Vagina (tissue), 2 donors: ENCODE data around the gene COL24A1. TPM values are rescaled to one million over a fixed set of nuclear protein-coding genes. Genes with fewer than 3 reads are reported as not detected.
A peak's percentile ranks its signal among the peaks of the same experiment; 100 is the strongest.

Experiments used
- DNase-seq, 2 donors: peaks; one replicate each; pipeline ENCODE4 v3.0.0-alpha.2; 2017; ENCODE audit errors: extremely low spot score in 2 of 2
- H3K27ac ChIP-seq: fragments of 200-600 bp; sonication (generic); one replicate; pipeline ENCODE4 v1.5.1; 2019
- H3K27me3 ChIP-seq: fragments of 200-600 bp; sonication (generic); one replicate; pipeline ENCODE4 v1.5.1; 2019
- H3K36me3 ChIP-seq, 2 donors: fragments of 200-600 bp; sonication (generic); one replicate each; pipeline ENCODE4 v1.5.1; 2017 to 2019
- H3K4me1 ChIP-seq: fragments of 200-600 bp; sonication (generic); one replicate; pipeline ENCODE4 v1.5.1; 2019
- H3K4me3 ChIP-seq, 2 donors: fragments of 200-600 bp; sonication (generic); 1 replicate in 1 of 2; 2 replicates in 1 of 2; pipeline ENCODE4 v1.5.1; 2016 to 2019
- H3K9me3 ChIP-seq: fragments of 200-600 bp; sonication (generic); one replicate; pipeline ENCODE4 v1.5.1; 2019
- CTCF ChIP-seq, 3 experiments: fragments of 450-650 bp in 2 of 3; fragments of 200-600 bp in 1 of 3; sonication (generic) in 1 of 3; IDR thresholded peaks; one replicate each; pipeline ENCODE4 v1.5.1; 2017 to 2019; ENCODE audit warnings: antibody characterized with exemption in 3 of 3, mild to moderate bottlenecking in 2 of 3, moderate library complexity in 2 of 3
- POLR2A ChIP-seq, 2 donors: fragments of 450-650 bp; IDR thresholded peaks; one replicate each; pipeline ENCODE4 v1.6.1; 2017; ENCODE audit warnings: antibody characterized with exemption in 2 of 2, mild to moderate bottlenecking in 2 of 2, moderate library complexity in 2 of 2
- POLR2AphosphoS5 ChIP-seq, 2 donors: sonication (generic); formaldehyde crosslinking; IDR thresholded peaks; one replicate each; pipeline ENCODE4 v1.9.0; 2017; ENCODE audit warnings: antibody characterized with exemption in 2 of 2, mild to moderate bottlenecking in 2 of 2, low read depth in 1 of 2; ENCODE audit not compliant: insufficient read depth in 1 of 2
- intact Hi-C: fragments of 100-400 bp; cut with DNase I; formaldehyde crosslinking; loops from one replicate; pipeline ENCODE4 v1.15.1; 2023
- total RNA-seq: library from RNA; depleted of rRNA; stranded (reverse); fragments of >200 nt; gene quantifications from one replicate; pipeline ENCODE4 v1.2.3, GENCODE V29; 2016

The COL24A1 gene
- total RNA-seq, 1 donor from 2014 or later: 0.98 TPM

- Histone ChIP-seq H3K27me3 (no peaks in the 10 kb centered on the region), H3K4me1 (no peaks in the 10 kb centered on the region), H3K27ac (no peak overlapping the region), H3K9me3 (no peaks in the 10 kb centered on the region), H3K4me3 (no peak overlapping the region), H3K36me3 (peaks cover 4 to 24% of the 10 kb centered on the region in 2 donors)
- intact Hi-C loops: no loop called here
- no peak for TF ChIP-seq POLR2A (IDR thresholded peaks at IDR 0.05)
- TF ChIP-seq CTCF (IDR thresholded peaks at IDR 0.05): no peak
- TF ChIP-seq POLR2AphosphoS5 (IDR thresholded peaks at IDR 0.05; ENCODE audit: insufficient read depth in 1 of 2, low read depth in 1 of 2): no peak
- DNase-seq: no peak
These were observed 456.1 kb downstream of the COL24A1 start for GRCh38 chr1:85700422-85700821.

DNA sequence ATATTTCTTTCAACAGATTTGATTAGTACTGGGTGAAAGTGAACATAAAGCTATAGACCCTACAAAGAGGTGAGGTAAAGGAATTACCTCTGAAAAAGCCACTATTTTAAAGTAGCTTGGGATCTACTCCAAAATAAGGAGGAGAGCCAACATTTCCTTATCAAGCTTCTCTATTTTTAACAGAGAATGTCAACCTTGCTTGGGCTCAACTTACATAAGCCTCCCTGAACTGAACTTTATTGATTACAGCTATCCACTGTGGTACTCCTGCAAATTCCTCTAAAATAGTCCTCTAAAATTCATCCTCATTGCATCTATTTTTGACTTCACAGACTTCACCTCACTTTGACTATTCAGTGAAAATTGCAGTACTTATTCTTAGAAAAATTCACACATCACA is 458.7 kb downstream of the COL24A1 start:
- H3K27me3 ChIP-seq: no peaks in the 10 kb centered on the region
- H3K36me3 ChIP-seq: peaks cover 4 to 18% of the 10 kb centered on the region in 2 donors
- no peaks in the 10 kb centered on the region for H3K9me3 ChIP-seq
- TF ChIP-seq POLR2A (IDR thresholded peaks at IDR 0.05) (no peak), CTCF (IDR thresholded peaks at IDR 0.05) (no peak), POLR2AphosphoS5 (IDR thresholded peaks at IDR 0.05; ENCODE audit: insufficient read depth in 1 of 2, low read depth in 1 of 2) (no peak)
- H3K4me1 ChIP-seq: no peaks in the 10 kb centered on the region
- intact Hi-C loops: no loop called here
- H3K27ac ChIP-seq: no peak overlapping the region
- DNase-seq: no peak
- no peak overlapping the region for H3K4me3 ChIP-seq

DNA sequence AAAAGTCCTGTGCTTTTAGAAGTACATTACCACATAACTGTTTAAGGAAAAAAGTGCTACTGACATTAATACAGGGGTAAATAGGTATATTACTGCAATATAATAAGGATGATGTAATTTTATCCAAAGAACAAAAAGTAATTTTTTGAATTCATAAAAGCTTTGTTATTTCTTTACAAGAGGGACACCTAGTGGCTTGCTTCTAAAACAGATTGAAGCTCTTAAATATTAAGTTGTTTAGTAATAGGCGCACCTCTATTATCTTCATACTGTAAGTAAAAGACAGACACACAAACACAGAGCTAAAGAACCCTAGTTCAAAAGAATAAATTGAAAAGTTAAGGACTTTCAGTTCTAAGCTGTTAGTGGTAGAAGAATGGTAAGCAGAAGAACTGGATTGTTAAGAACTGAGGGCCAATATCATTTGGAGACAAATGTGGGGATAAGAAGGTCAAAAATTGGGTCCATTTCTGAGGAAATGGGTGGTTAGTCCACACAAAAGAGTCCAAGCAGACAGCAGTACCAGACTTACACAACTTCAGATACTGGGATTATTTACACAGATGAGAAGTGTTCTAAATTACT is 463.8 kb downstream of the COL24A1 start:
- Histone ChIP-seq H3K4me1 (peaks cover 7% of the 10 kb centered on the region), H3K36me3 (peaks cover 0 to 6% of the 10 kb centered on the region in 2 donors), H3K27me3 (no peaks in the 10 kb centered on the region), H3K27ac (no peak overlapping the region), H3K4me3 (no peak overlapping the region), H3K9me3 (no peaks in the 10 kb centered on the region)
- DNase-seq: no peak
- no peak for TF ChIP-seq POLR2A (IDR thresholded peaks at IDR 0.05)
- TF ChIP-seq CTCF (IDR thresholded peaks at IDR 0.05): peak in 1 of 3 experiments; percentile 28
- intact Hi-C loops: loop anchor here (2.0 kb wide), 1 partner anchor 384 kb away; no protein-coding TSS in a partner anchor

DNA sequence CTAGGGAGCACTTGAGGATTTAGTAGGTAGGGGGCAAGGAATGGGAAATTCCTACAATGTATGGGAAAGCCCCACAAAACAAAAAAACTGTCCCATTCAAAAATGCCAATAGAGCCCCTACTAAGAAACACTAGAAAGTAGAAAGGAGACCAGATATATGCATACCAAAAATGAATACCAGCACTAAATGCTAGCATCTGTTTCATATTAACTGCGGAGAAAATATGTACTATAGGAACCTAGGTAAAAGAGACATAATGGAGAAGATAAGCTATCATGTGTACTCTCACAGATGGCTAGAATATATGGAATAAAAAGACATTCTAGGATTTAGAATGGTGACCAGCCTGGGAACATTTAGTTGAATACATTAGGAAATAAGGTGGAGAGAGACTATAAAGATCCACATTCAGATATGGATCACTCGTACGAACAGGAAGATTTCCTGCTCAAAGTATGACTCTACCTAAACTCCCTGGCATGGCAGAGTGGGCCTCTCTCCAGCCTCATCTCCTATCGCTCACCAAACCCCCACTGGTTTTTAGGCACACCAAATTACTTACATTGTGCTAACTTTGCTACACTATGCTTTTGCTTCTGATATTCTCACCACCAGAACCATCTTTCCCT is 466.7 kb downstream of the COL24A1 start:
- intact Hi-C loops: loop anchor here (10.0 kb wide), 1 partner anchor 185 kb away; no protein-coding TSS in a partner anchor
- TF ChIP-seq CTCF (IDR thresholded peaks at IDR 0.05): no peak
- Histone ChIP-seq H3K9me3 (no peaks in the 10 kb centered on the region), H3K4me1 (peaks cover 7% of the 10 kb centered on the region), H3K4me3 (no peak overlapping the region), H3K36me3 (peaks cover 0 to 6% of the 10 kb centered on the region in 2 donors), H3K27me3 (no peaks in the 10 kb centered on the region), H3K27ac (no peak overlapping the region)
- no peak for DNase-seq

DNA sequence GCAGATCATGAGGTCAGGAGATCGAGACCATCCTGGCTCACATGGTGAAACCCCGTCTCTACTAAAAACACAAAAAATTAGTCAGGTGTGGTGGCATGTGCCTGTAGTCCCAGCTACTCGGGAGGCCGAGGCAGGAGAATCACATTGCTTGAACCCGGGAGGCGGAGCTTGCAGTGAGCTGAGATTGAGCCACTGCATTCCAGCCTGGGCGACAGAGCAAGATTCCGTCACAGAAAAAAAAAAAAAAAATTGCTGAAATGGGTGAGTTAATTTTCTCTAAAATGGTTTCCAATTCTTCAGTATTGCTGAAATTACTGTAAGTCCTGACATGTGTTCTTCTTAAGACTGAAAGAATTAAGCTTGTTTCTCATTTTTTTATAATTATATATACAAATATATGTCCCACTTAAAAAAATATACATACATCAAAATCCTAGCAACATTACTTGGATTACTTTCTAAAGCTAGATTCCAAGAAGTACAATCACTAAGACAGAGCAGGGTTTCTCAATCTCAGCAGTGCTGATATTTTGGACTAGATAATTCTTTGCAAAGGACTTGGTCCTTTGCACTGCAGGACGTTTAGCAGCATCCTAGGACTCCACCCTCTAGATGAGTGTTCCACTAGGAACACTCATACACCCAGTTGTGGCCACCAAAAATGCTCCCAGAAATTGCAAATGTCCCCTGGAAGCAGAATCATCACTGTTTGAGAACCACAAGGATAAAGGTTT is 473.1 kb downstream of the COL24A1 start:
- intact Hi-C loops: loop anchor here (10.0 kb wide), 1 partner anchor 179 kb away; no protein-coding TSS in a partner anchor
- TF ChIP-seq POLR2AphosphoS5 (IDR thresholded peaks at IDR 0.05; ENCODE audit: insufficient read depth in 1 of 2, low read depth in 1 of 2) (no peak), CTCF (IDR thresholded peaks at IDR 0.05) (no peak), POLR2A (IDR thresholded peaks at IDR 0.05) (no peak)
- H3K36me3 ChIP-seq: peaks cover 0 to 13% of the 10 kb centered on the region in 2 donors
- no peaks in the 10 kb centered on the region for H3K9me3 ChIP-seq
- H3K4me1 ChIP-seq: no peaks in the 10 kb centered on the region
- no peaks in the 10 kb centered on the region for H3K27me3 ChIP-seq
- no peak overlapping the region for H3K27ac ChIP-seq
- H3K4me3 ChIP-seq: no peak overlapping the region
- DNase-seq: no peak
